ENCODE measurements around the gene C1orf122.
A peak's percentile ranks its signal among the peaks of the same experiment; 100 is the strongest.

Gene C1orf122

GRCh38 chr1:37792943-37793686, 14.5 kb upstream of the C1orf122 start:
- peak overlapping the region; percentile 65 for H3K4me3 ChIP-seq (ENCODE audit: low read depth, low read length)
- no peak for DNase-seq (ENCODE audit: low read depth)
- no peak for TF ChIP-seq CTCF (IDR thresholded peaks at IDR 0.05; ENCODE audit: insufficient read depth, low read depth, low read length, missing control alignments)

- DNase-seq (ENCODE audit: low read depth): peak; percentile 84
- TF ChIP-seq CTCF (IDR thresholded peaks at IDR 0.05; ENCODE audit: insufficient read depth, low read depth, low read length, missing control alignments): no peak
- H3K4me3 ChIP-seq (ENCODE audit: low read depth, low read length): peak within 1 kb of the TSS; percentile 65
Observed at GRCh38 chr1:37793773-37794371, 13.7 kb upstream of the C1orf122 start, which contains the start of gene MANEAL. Gene MANEAL, plus strand, starts transcription at chr1:37793847. Its CDS starts 336 bp downstream, at chr1:37794183.

DNA sequence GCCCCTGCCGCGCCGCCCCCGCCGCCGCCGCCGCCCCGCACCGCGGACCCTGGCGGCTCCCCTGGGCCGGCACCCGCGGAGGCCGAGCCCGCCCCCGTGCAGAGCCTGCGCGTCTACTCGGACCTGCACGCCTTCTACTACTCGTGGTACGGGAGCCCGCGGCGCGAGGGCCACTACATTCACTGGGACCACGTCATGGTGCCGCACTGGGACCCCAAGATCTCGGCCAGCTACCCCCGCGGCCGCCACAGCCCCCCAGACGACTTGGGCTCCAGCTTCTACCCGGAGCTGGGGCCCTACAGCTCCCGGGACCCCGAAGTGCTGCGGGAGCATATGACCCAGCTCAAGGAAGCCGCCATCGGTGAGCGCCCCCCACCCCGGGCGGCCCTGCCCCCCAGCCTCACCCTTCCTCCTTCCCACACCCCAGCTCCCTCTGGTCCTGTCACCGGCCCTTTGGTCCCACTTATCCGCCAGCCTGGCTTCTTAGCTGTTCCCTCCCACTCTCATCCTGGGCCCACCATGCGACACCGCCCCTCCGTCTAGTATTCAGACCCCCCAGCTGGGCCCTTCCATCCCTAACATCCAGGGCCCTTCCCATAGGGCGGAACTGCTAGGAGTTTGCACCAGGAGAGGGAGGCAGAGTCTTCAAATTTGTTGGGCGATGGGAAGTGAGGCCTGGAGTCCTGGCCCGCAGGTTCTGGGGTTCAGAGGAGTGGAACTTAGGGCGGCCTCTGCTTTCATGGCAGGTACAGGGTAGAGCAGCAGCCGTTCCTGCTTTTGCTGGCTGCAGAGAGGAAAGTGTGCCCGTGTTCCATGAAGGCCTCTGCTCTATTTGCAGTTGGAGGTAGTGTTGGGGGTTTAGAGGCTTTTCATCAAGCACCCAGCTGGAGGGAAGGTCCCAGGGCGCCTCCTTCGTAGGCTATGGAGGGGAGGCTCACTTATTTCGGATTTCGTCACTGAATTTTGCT, 12.9 kb upstream of the C1orf122 start:
- no peak for TF ChIP-seq CTCF (IDR thresholded peaks at IDR 0.05; ENCODE audit: insufficient read depth, low read depth, low read length, missing control alignments)
- peak overlapping the region; percentile 65 for H3K4me3 ChIP-seq (ENCODE audit: low read depth, low read length)
- DNase-seq (ENCODE audit: low read depth): no peak

DNA sequence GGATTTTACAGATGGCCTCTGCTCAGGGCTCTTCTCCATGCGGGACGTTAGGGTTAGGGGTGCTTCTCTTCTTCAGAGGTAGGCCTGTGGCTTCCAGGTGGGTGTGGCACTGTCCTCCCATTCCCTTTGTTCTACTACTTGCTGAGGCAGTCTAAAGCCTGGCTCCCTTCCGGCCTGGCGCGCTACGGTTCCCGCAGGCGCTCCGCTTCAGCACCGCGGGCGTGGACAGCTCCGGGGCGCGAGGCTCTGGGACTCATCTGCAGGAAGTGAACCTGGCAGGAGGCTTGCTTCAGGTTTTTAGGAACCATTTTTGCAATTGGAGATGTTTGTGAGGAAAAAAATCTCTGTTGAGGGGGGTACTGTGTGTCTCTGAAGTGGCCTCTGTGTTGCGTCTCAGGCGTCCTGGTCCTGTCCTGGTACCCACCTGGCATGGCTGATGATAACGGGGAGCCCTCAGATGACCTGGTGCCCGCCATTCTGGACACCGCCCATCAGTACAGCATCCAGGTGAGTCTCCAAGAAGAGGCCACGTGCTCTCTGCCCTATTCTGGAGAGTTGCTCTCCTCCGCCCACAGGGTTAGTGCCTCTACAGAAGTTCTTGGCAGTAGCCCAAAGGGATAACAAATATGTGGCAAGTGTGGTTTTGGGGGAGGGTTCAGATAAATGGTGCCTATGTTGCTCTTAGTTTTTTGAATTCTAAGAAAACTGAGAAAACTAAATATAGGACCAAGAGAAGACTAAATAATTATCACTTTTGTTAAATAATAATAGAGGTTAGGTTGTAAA, 12.1 kb upstream of the C1orf122 start:
- TF ChIP-seq CTCF (IDR thresholded peaks at IDR 0.05; ENCODE audit: insufficient read depth, low read depth, low read length, missing control alignments): no peak
- H3K4me3 ChIP-seq (ENCODE audit: low read depth, low read length): peak overlapping the region; percentile 65; the same call in 1 of the 2 replicates
- DNase-seq (ENCODE audit: low read depth): peak; percentile 23

DNA sequence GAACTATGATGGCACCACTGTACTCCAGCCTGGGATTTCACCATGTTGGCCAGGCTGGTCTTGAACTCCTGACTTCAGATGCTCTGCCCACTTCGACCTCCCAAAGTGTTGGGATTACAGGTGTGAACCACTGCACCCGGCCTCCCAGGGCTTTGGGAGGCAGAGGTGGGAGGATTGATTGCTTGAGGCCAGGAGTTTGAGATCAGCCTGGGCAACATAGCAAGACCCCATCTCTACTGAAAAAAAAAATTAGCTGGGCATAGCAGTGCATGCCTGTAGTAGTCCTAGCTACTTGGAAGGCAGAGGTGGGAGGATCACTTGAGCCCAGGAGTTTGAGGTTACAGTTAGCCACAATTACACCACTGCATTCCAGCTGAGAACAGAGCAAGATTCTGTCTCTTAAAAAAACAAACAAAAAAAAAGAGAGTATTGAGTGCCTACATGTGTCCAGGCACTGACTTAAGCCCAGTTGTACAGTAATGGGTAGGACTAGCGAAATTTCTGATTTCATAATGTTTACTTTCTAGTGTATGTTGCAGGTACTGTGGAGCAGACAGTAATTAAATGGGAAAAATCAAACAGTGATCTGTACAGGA, 9.7 kb upstream of the C1orf122 start:
- no peak for TF ChIP-seq CTCF (IDR thresholded peaks at IDR 0.05; ENCODE audit: insufficient read depth, low read depth, low read length, missing control alignments)
- no peak for DNase-seq (ENCODE audit: low read depth)
- H3K4me3 ChIP-seq (ENCODE audit: low read depth, low read length): no peak overlapping the region

DNA sequence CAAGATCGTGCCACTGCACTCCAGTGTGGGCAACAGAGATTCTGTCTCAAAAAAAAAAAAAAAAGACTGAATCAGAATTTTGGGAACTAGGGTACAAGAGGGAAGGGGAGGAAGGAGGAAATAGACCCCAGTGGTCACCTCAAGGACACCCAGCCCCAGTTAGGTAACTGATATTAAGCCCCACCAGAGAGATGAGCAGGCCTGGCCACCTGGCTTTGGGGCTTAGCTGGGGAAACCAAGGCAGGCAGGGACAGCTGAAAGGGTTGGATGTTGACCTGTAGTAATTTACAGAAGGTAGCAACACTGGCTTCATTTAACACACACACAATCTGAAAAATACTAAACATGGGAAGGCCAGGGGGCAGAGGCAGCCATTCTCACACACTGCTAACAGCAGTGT, 5.2 kb upstream of the C1orf122 start:
- no peak for DNase-seq (ENCODE audit: low read depth)
- no peak for TF ChIP-seq CTCF (IDR thresholded peaks at IDR 0.05; ENCODE audit: insufficient read depth, low read depth, low read length, missing control alignments)
- no peak overlapping the region for H3K4me3 ChIP-seq (ENCODE audit: low read depth, low read length)
